Activated naive CD4-positive, alpha-beta T cell treated with anti-CD3 and anti-CD28 coated beads for 36 hours (primary cell): ENCODE measurements around the gene WDR7. TPM values are rescaled to one million over a fixed set of nuclear protein-coding genes. Genes with fewer than 3 reads are reported as not detected.

ENCODE experiments used
- CTCF ChIA-PET: fragments of 350-600 bp; sonication (Branson Sonifier 250); formaldehyde crosslinking; loops from one replicate; lab custom pipeline; 2021; ENCODE audit warnings: antibody characterized with exemption; lab: Charles Lee
- DNase-seq: peaks from one replicate; pipeline ENCODE4 v3.0.0-alpha.2; 2020
- H3K27ac Mint-ChIP-seq: one replicate; pipeline ENCODE4 v1.8.0; 2021; ENCODE audit warnings: mild to moderate bottlenecking, mixed read lengths
- H3K27me3 Mint-ChIP-seq: one replicate; pipeline ENCODE4 v1.8.0; 2021; ENCODE audit warnings: low read depth, mixed read lengths
- H3K36me3 Mint-ChIP-seq: one replicate; pipeline ENCODE4 v1.8.0; 2021; ENCODE audit warnings: low read depth, mixed read lengths
- H3K4me1 Mint-ChIP-seq: one replicate; pipeline ENCODE4 v1.8.0; 2021; ENCODE audit warnings: low read depth, mixed read lengths
- H3K4me3 Mint-ChIP-seq: one replicate; pipeline ENCODE4 v1.8.0; 2021; ENCODE audit warnings: mild to moderate bottlenecking, moderate library complexity, mixed read lengths
- H3K9me3 Mint-ChIP-seq: one replicate; pipeline ENCODE4 v1.8.0; 2021; ENCODE audit warnings: mixed read lengths
- intact Hi-C: fragments of 100-400 bp; cut with micrococcal nuclease; formaldehyde crosslinking; loops from one replicate; pipeline ENCODE4 v1.15.1; 2023
- total RNA-seq, 2 experiments: library from RNA; stranded (reverse); gene quantifications; one replicate each; pipeline ENCODE4 v1.2.3, GENCODE V29; 2021

Gene WDR7
- total RNA-seq, 2 experiments from 2014 or later = 17.3 to 19.5 TPM

GRCh38 chr18:57063601-57064103, 412.5 kb downstream of the WDR7 start:
- Mint-ChIP-seq H3K4me3 (no peak overlapping the region), H3K4me1 (no peaks in the 10 kb centered on the region), H3K9me3 (no peaks in the 10 kb centered on the region), H3K27ac (no peak overlapping the region), H3K27me3 (peaks cover 5% of the 10 kb centered on the region), H3K36me3 (no peaks in the 10 kb centered on the region)
- intact Hi-C loops = no loop called here
- no peak for DNase-seq
- CTCF ChIA-PET = no interaction called here

- CTCF ChIA-PET = interaction anchor here (0.7 kb wide), 1 partner anchor 422 kb away, joined by 3 read pairs; no protein-coding TSS in a partner anchor
These were observed 422.5 kb downstream of the WDR7 start for GRCh38 chr18:57073501-57074187.

GRCh38 chr18:57075716-57076400, 424.7 kb downstream of the WDR7 start:
- no peak for DNase-seq
- Mint-ChIP-seq H3K4me1 (peaks cover 10% of the 10 kb centered on the region), H3K36me3 (no peaks in the 10 kb centered on the region), H3K27ac (no peak overlapping the region), H3K27me3 (peaks cover 6% of the 10 kb centered on the region), H3K9me3 (no peaks in the 10 kb centered on the region), H3K4me3 (no peak overlapping the region)
- intact Hi-C loops = no loop called here
- CTCF ChIA-PET = no interaction called here

More at GRCh38 chr18:57073501-57074187, 422.5 kb downstream of the WDR7 start:
- Mint-ChIP-seq H3K4me1 (peaks cover 10% of the 10 kb centered on the region), H3K27ac (no peak overlapping the region), H3K9me3 (no peaks in the 10 kb centered on the region), H3K4me3 (no peak overlapping the region), H3K27me3 (peaks cover 6% of the 10 kb centered on the region), H3K36me3 (no peaks in the 10 kb centered on the region)
- DNase-seq = no peak
- intact Hi-C loops = no loop called here

GRCh38 chr18:57077005-57077765, 426.0 kb downstream of the WDR7 start:
- Mint-ChIP-seq H3K9me3 (no peaks in the 10 kb centered on the region), H3K27ac (no peak overlapping the region), H3K4me1 (peaks cover 10% of the 10 kb centered on the region), H3K36me3 (no peaks in the 10 kb centered on the region), H3K4me3 (no peak overlapping the region), H3K27me3 (peaks cover 7% of the 10 kb centered on the region)
- no peak for DNase-seq
- intact Hi-C loops = no loop called here
- CTCF ChIA-PET = interaction anchor here (0.9 kb wide), 1 partner anchor 363 kb away, joined by 3 read pairs; no protein-coding TSS in a partner anchor

GRCh38 chr18:57077786-57078552, 426.8 kb downstream of the WDR7 start:
- H3K4me1 Mint-ChIP-seq = peaks cover 10% of the 10 kb centered on the region
- no peak overlapping the region for H3K27ac Mint-ChIP-seq
- CTCF ChIA-PET = interaction anchor here (0.9 kb wide), 1 partner anchor 362 kb away, joined by 3 read pairs; no protein-coding TSS in a partner anchor
- intact Hi-C loops = no loop called here
- H3K27me3 Mint-ChIP-seq = peaks cover 5% of the 10 kb centered on the region
- H3K36me3 Mint-ChIP-seq = no peaks in the 10 kb centered on the region
- no peak overlapping the region for H3K4me3 Mint-ChIP-seq
- H3K9me3 Mint-ChIP-seq = no peaks in the 10 kb centered on the region
- DNase-seq = peak; percentile 7

- H3K4me3 Mint-ChIP-seq = no peak overlapping the region
- peaks cover 8% of the 10 kb centered on the region for H3K27me3 Mint-ChIP-seq
- H3K4me1 Mint-ChIP-seq = peaks cover 10% of the 10 kb centered on the region
- CTCF ChIA-PET = no interaction called here
- no peak for DNase-seq
- intact Hi-C loops = no loop called here
- H3K27ac Mint-ChIP-seq = no peak overlapping the region
- no peaks in the 10 kb centered on the region for H3K9me3 Mint-ChIP-seq
- H3K36me3 Mint-ChIP-seq = no peaks in the 10 kb centered on the region
These were observed 427.5 kb downstream of the WDR7 start for GRCh38 chr18:57078614-57079013.

- DNase-seq = no peak
- Mint-ChIP-seq H3K36me3 (no peaks in the 10 kb centered on the region), H3K4me3 (no peak overlapping the region), H3K9me3 (no peaks in the 10 kb centered on the region), H3K27ac (no peak overlapping the region), H3K4me1 (peaks cover 16% of the 10 kb centered on the region), H3K27me3 (peaks cover 14% of the 10 kb centered on the region)
- intact Hi-C loops = no loop called here
- CTCF ChIA-PET = no interaction called here
These were observed 429.3 kb downstream of the WDR7 start for GRCh38 chr18:57080479-57080878.

- H3K4me1 Mint-ChIP-seq = peaks cover 15% of the 10 kb centered on the region
- intact Hi-C loops = no loop called here
- no peak overlapping the region for H3K27ac Mint-ChIP-seq
- no peaks in the 10 kb centered on the region for H3K9me3 Mint-ChIP-seq
- H3K36me3 Mint-ChIP-seq = no peaks in the 10 kb centered on the region
- H3K27me3 Mint-ChIP-seq = peaks cover 19% of the 10 kb centered on the region
- CTCF ChIA-PET = interaction anchor here (0.7 kb wide), 1 partner anchor 36 kb away, joined by 3 read pairs; no protein-coding TSS in a partner anchor
- no peak overlapping the region for H3K4me3 Mint-ChIP-seq
- DNase-seq = no peak
These were observed 430.7 kb downstream of the WDR7 start for GRCh38 chr18:57081899-57082298.

- no peaks in the 10 kb centered on the region for H3K9me3 Mint-ChIP-seq
- no peak overlapping the region for H3K4me3 Mint-ChIP-seq
- no peak overlapping the region for H3K27ac Mint-ChIP-seq
- no peaks in the 10 kb centered on the region for H3K36me3 Mint-ChIP-seq
- peaks cover 22% of the 10 kb centered on the region for H3K27me3 Mint-ChIP-seq
- CTCF ChIA-PET = no interaction called here
- DNase-seq = no peak
- intact Hi-C loops = no loop called here
- peaks cover 6% of the 10 kb centered on the region for H3K4me1 Mint-ChIP-seq
These were observed 432.3 kb downstream of the WDR7 start for GRCh38 chr18:57083485-57083884.

- CTCF ChIA-PET = no interaction called here
- Mint-ChIP-seq H3K4me1 (peaks cover 6% of the 10 kb centered on the region), H3K27me3 (peaks cover 24% of the 10 kb centered on the region), H3K27ac (no peak overlapping the region), H3K9me3 (no peaks in the 10 kb centered on the region), H3K36me3 (no peaks in the 10 kb centered on the region), H3K4me3 (no peak overlapping the region)
- intact Hi-C loops = no loop called here
- no peak for DNase-seq
These were observed 433.4 kb downstream of the WDR7 start for GRCh38 chr18:57084331-57085271.

- Mint-ChIP-seq H3K9me3 (no peaks in the 10 kb centered on the region), H3K36me3 (no peaks in the 10 kb centered on the region), H3K27ac (no peak overlapping the region), H3K4me1 (peaks cover 6% of the 10 kb centered on the region), H3K27me3 (peaks cover 24% of the 10 kb centered on the region), H3K4me3 (no peak overlapping the region)
- DNase-seq = no peak
- intact Hi-C loops = no loop called here
- CTCF ChIA-PET = no interaction called here
These were observed 434.2 kb downstream of the WDR7 start for GRCh38 chr18:57085371-57085770.
